T47D (cell line): Measurements from ENCODE around the gene BCL2L11.
A peak's percentile ranks its signal among the peaks of the same experiment; 100 is the strongest.
"Not testable (repeated sequence)": the region's sequence is repeated elsewhere in the genome, so short reads cannot be mapped to it uniquely, and the experiment has no call there.

ENCODE experiments used
- DNase-seq, 2 experiments: peaks; one replicate each; pipeline versions ENCODE4 v3.0.0 to v3.0.0-alpha.2; 2011 to 2012; ENCODE audit warnings: low read depth in 1 of 2, low spot score in 1 of 2
- JUND ChIP-seq: IDR thresholded peaks from 2 replicates; pipeline ENCODE4 v1.6.1; 2012; ENCODE audit warnings: low read depth
- in situ Hi-C: cut with HindIII; loops from 2 replicates; pipeline ENCODE4 v1.10.0; 2016; ENCODE audit warnings: low sequenced_read_pairs, low pct_unique_long_range_greater_than_20kb

BCL2L11 gene

GRCh38 chr2:111120253-111121027 lies at the start of gene BCL2L11:
Gene BCL2L11, plus strand, starts transcription at chr2:111120914. Its CDS starts 2,832 bp downstream, at chr2:111123746.
- in situ Hi-C loops: no loop called here
- no peak for TF ChIP-seq JUND
- peak; percentile 75 to 93 for DNase-seq

- in situ Hi-C loops: no loop called here
- TF ChIP-seq JUND: no peak
- DNase-seq: no peak
Observed at GRCh38 chr2:111071600-111072171, 49.0 kb upstream of the BCL2L11 start.

GRCh38 chr2:111072220-111072871 lies 48.4 kb upstream of the BCL2L11 start:
- TF ChIP-seq JUND: no peak
- in situ Hi-C loops: no loop called here
- DNase-seq: no peak

GRCh38 chr2:111082659-111083058 lies 38.1 kb upstream of the BCL2L11 start:
- in situ Hi-C loops, DNase-seq: not testable (repeated sequence)

- no peak for TF ChIP-seq JUND
- DNase-seq: no peak
- in situ Hi-C loops: no loop called here
Observed at GRCh38 chr2:111091811-111092211, 28.9 kb upstream of the BCL2L11 start.

GRCh38 chr2:111094691-111095090 lies 26.0 kb upstream of the BCL2L11 start:
- TF ChIP-seq JUND: no peak
- DNase-seq: no peak
- in situ Hi-C loops: no loop called here

GRCh38 chr2:111095434-111095833 lies 25.3 kb upstream of the BCL2L11 start:
- in situ Hi-C loops: no loop called here
- TF ChIP-seq JUND: no peak
- DNase-seq: no peak

GRCh38 chr2:111099402-111099801 lies 21.3 kb upstream of the BCL2L11 start:
- DNase-seq: no peak
- in situ Hi-C loops: no loop called here

GRCh38 chr2:111100087-111100764 lies 20.5 kb upstream of the BCL2L11 start:
- DNase-seq: no peak
- in situ Hi-C loops: no loop called here

More at GRCh38 chr2:111099402-111099801, 21.3 kb upstream of the BCL2L11 start:
- TF ChIP-seq JUND: no peak

GRCh38 chr2:111100765-111101162 lies 19.9 kb upstream of the BCL2L11 start:
- in situ Hi-C loops: no loop called here
- no peak for TF ChIP-seq JUND
- DNase-seq: no peak

More at GRCh38 chr2:111100087-111100764, 20.5 kb upstream of the BCL2L11 start:
- TF ChIP-seq JUND: no peak

GRCh38 chr2:111101592-111101991 lies 19.1 kb upstream of the BCL2L11 start:
- DNase-seq: no peak
- TF ChIP-seq JUND: no peak
- in situ Hi-C loops: no loop called here

GRCh38 chr2:111102216-111102615 lies 18.5 kb upstream of the BCL2L11 start:
- DNase-seq: no peak
- no peak for TF ChIP-seq JUND
- in situ Hi-C loops: no loop called here

GRCh38 chr2:111105926-111106325 lies 14.8 kb upstream of the BCL2L11 start:
- in situ Hi-C loops: no loop called here
- no peak for TF ChIP-seq JUND
- DNase-seq: no peak
